ENCODE results near the gene PRM1.
A peak's percentile ranks its signal among the peaks of the same experiment; 100 is the strongest.

Gene PRM1

DNA sequence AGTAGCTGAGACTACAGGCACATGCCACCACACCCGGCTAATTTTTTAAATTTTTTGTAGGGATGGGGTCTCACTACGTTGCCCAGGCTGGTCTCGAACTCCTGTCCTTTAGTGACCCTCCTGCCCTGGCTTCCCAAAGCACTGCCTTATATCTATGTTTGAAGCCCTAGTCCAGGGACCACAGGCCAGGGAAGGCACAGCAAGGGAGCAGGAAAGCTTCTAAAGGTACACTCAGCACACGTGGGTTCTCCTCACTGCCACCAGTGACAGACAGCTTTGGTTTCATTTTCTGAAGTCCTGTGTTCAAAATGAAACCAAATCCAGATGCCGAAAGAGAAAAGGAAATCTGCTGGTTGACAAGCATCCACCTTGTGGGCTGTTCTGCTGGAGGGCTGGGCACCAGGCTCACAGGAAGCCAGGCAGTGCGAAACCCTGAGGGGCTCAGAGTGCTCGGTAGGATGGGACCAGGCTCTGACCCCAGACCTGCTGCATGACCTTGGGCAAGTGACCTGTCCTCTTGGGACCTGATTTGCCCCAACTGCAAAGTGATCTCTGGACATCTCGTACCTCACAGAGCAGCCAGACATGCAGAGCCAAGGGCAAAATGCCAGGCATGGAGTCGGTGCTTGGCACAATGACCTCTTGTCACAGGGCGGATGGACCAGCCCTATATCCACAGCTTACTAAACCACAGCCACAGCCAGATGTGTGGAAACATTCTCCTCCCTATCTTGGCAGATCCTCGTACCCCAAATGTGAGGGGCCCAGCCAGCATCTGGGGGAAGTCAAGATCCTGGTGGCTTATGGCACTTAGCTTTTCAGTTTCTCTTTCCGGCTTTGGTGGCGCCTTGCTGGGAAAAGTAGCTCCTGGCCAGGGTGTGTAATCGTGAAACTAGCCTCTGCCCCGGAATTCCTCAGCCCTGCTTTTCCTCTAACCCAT lies 22.3 kb downstream of the PRM1 start:
- no peaks in the 10 kb centered on the region for H3K9me3 ChIP-seq (ENCODE audit: insufficient read depth, low read length, severe bottlenecking)
- TF ChIP-seq CTCF (IDR thresholded peaks at IDR 0.05; ENCODE audit: borderline replicate concordance, extremely low read depth, low read length, poor library complexity, severe bottlenecking) (peak; percentile 17), EZH2 (IDR thresholded peaks at IDR 0.05; ENCODE audit: borderline replicate concordance, low read depth, low read length, severe bottlenecking) (no peak)
- H2AFZ ChIP-seq (ENCODE audit: low read depth, low read length): no peak overlapping the region
- H3K79me2 ChIP-seq (ENCODE audit: insufficient read depth, low read length): peaks cover 37% of the 10 kb centered on the region
- ATAC-seq (ENCODE audit: insufficient read depth, low read depth): peak; percentile 47
- H3K27ac ChIP-seq (ENCODE audit: low read length): peak overlapping the region; percentile 63
- no peaks in the 10 kb centered on the region for H3K27me3 ChIP-seq (ENCODE audit: insufficient read depth, low read length, poor library complexity)
- peaks cover 20% of the 10 kb centered on the region for H4K20me1 ChIP-seq (ENCODE audit: insufficient read depth, low read length)
- H3K9ac ChIP-seq (ENCODE audit: low read depth, low read length): no peak overlapping the region
- H3K36me3 ChIP-seq (ENCODE audit: insufficient read depth, low read length): peaks cover 20% of the 10 kb centered on the region
- H3K4me1 ChIP-seq (ENCODE audit: insufficient read depth, low read length): peaks cover 33% of the 10 kb centered on the region
- H3K4me2 ChIP-seq (ENCODE audit: insufficient read depth, low read length): peak overlapping the region; percentile 49
- H3K4me3 ChIP-seq (ENCODE audit: low read depth in 1 of 2, low read length in 2 of 2): peak overlapping the region in 1 of 2 experiments; percentile 38; a peak in 2 of 4 replicates
- DNase-seq: peak; percentile 76

DNA sequence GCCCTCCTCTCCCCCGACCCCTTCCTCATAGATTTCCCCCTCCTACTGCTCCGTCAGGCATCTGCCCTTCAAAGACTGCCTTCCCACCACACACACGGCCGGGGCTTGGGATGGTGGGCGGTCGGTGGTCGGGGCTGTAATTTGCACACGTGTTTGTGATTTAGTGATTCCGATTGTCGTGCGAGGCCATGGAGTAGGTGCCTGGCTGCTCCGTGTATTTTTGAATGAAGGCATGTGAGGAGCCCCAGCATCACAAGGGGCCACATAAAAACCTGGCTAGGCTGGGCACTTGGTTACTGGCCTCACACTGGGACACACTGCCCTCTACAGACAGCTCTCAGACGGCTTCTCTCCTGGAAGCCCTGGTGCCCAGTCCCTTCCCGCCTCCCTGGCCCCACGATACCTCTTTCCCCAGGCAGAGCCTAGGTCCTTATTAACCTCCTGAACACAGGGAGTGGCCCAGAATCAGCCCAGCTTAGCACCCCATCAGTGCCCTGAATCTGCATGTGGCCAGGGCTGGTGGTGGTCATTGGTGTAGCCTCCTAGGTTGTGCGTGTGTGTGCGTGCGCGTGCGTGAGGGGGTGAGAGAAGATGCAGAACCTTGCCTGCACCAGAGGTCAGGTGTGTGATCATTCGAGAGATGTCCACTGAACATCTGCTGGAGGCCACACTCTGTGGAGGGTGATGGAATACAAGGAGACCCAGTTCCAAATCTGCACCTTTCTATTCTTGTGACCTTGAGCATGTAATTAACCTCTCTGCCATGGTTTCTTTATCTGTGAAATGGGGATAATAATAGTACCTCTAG lies 23.8 kb downstream of the PRM1 start:
- Histone ChIP-seq H3K4me3 (ENCODE audit: low read depth in 1 of 2, low read length in 2 of 2) (peak overlapping the region; percentile 73 to 95; a peak in 3 of 4 replicates), H3K79me2 (ENCODE audit: insufficient read depth, low read length) (peaks cover 52% of the 10 kb centered on the region), H3K27ac (ENCODE audit: low read length) (peak overlapping the region; percentile 95), H3K9me3 (ENCODE audit: insufficient read depth, low read length, severe bottlenecking) (no peaks in the 10 kb centered on the region), H3K27me3 (ENCODE audit: insufficient read depth, low read length, poor library complexity) (no peaks in the 10 kb centered on the region), H3K4me2 (ENCODE audit: insufficient read depth, low read length) (peak overlapping the region; percentile 77), H4K20me1 (ENCODE audit: insufficient read depth, low read length) (peaks cover 35% of the 10 kb centered on the region), H3K4me1 (ENCODE audit: insufficient read depth, low read length) (peaks cover 48% of the 10 kb centered on the region), H2AFZ (ENCODE audit: low read depth, low read length) (0 out of 2 replicates have a peak overlapping the region, but pooled peaks have one; percentile 69), H3K36me3 (ENCODE audit: insufficient read depth, low read length) (peaks cover 35% of the 10 kb centered on the region), H3K9ac (ENCODE audit: low read depth, low read length) (peak overlapping the region; percentile 92)
- DNase-seq: peak; percentile 75
- 0 out of 3 replicates have a peak, but pooled peaks have one; percentile 15 for ATAC-seq (ENCODE audit: insufficient read depth, low read depth)
- TF ChIP-seq EZH2 (IDR thresholded peaks at IDR 0.05; ENCODE audit: borderline replicate concordance, low read depth, low read length, severe bottlenecking) (no peak), CTCF (IDR thresholded peaks at IDR 0.05; ENCODE audit: borderline replicate concordance, extremely low read depth, low read length, poor library complexity, severe bottlenecking) (peak; percentile 84)

- Histone ChIP-seq H4K20me1 (ENCODE audit: insufficient read depth, low read length) (peaks cover 41% of the 10 kb centered on the region), H3K27me3 (ENCODE audit: insufficient read depth, low read length, poor library complexity) (no peaks in the 10 kb centered on the region), H3K4me1 (ENCODE audit: insufficient read depth, low read length) (peaks cover 54% of the 10 kb centered on the region), H3K9me3 (ENCODE audit: insufficient read depth, low read length, severe bottlenecking) (no peaks in the 10 kb centered on the region), H3K36me3 (ENCODE audit: insufficient read depth, low read length) (peaks cover 42% of the 10 kb centered on the region), H3K79me2 (ENCODE audit: insufficient read depth, low read length) (peaks cover 58% of the 10 kb centered on the region), H3K4me2 (ENCODE audit: insufficient read depth, low read length) (peak overlapping the region; percentile 77), H3K4me3 (ENCODE audit: low read depth in 1 of 2, low read length in 2 of 2) (peak overlapping the region; percentile 73 to 95), H2AFZ (ENCODE audit: low read depth, low read length) (peak overlapping the region; percentile 69; the same call in 1 of the 2 replicates), H3K27ac (ENCODE audit: low read length) (peak overlapping the region; percentile 95), H3K9ac (ENCODE audit: low read depth, low read length) (peak overlapping the region; percentile 92)
- DNase-seq (peak; percentile 48), ATAC-seq (ENCODE audit: insufficient read depth, low read depth) (no peak)
- no peak for TF ChIP-seq CTCF (IDR thresholded peaks at IDR 0.05; ENCODE audit: borderline replicate concordance, extremely low read depth, low read length, poor library complexity, severe bottlenecking)
- no peak for TF ChIP-seq EZH2 (IDR thresholded peaks at IDR 0.05; ENCODE audit: borderline replicate concordance, low read depth, low read length, severe bottlenecking)
Measured at GRCh38 chr16:11256661-11257130, 24.4 kb downstream of the PRM1 start.
